RWPE1 (cell line): ENCODE results near the gene MED27.

Experiments
- CTCF ChIA-PET: fragments of 350-600 bp; sonication (Branson Sonifier 250); formaldehyde crosslinking; extraction: SDS; loops from one replicate; lab custom pipeline; 2021; lab: Yijun Ruan, JAX
- POLR2A ChIA-PET: fragments of 400-600 bp; formaldehyde crosslinking; extraction: SDS; loops from one replicate; lab custom pipeline; 2020; ENCODE audit warnings: antibody characterized with exemption; ENCODE audit not compliant: low non-redundant PET; lab: Yijun Ruan, JAX
- DNase-seq: peaks from one replicate; pipeline ENCODE4 v3.0.0; 2012; ENCODE audit warnings: low spot score
- H3K27ac ChIP-seq: fragments of 450-650 bp; 2 replicates; pipeline ENCODE4 v1.5.1; 2017
- CTCF ChIP-seq: fragments of 450-650 bp; conservative IDR thresholded peaks from 2 replicates; pipeline ENCODE4 v1.5.1; 2017; ENCODE audit warnings: low read depth, mild to moderate bottlenecking

Gene MED27

GRCh38 chr9:131892902-131893500 lies 186.7 kb downstream of the MED27 start:
- DNase-seq: no peak
- ChIA-PET POLR2A (no interaction called here), CTCF (no interaction called here)
- no peak for TF ChIP-seq CTCF
- H3K27ac ChIP-seq: no peak overlapping the region

GRCh38 chr9:131892162-131892707 lies 187.4 kb downstream of the MED27 start:
- no peak for TF ChIP-seq CTCF
- POLR2A ChIA-PET: no interaction called here
- H3K27ac ChIP-seq: no peak overlapping the region
- CTCF ChIA-PET: no interaction called here
- DNase-seq: no peak

GRCh38 chr9:131891598-131891997 lies 188.1 kb downstream of the MED27 start:
- TF ChIP-seq CTCF: no peak
- CTCF ChIA-PET: no interaction called here

GRCh38 chr9:131889437-131890251 lies 190.0 kb downstream of the MED27 start:
- DNase-seq: no peak
- H3K27ac ChIP-seq: no peak overlapping the region
- CTCF ChIA-PET: interaction anchor here (1.1 to 1.4 kb wide), 2 partner anchors 21 to 347 kb away, joined by 3 to 4 read pairs; no protein-coding TSS in a partner anchor
- POLR2A ChIA-PET: no interaction called here
- TF ChIP-seq CTCF: no peak

More at GRCh38 chr9:131891598-131891997, 188.1 kb downstream of the MED27 start:
- no peak overlapping the region for H3K27ac ChIP-seq
- POLR2A ChIA-PET: no interaction called here
- no peak for DNase-seq

- ChIA-PET POLR2A (no interaction called here), CTCF (interaction anchor here (0.5 to 1.4 kb wide), 3 partner anchors 20 to 1951 kb away, joined by 3 to 4 read pairs (median 3); no protein-coding TSS in a partner anchor)
- no peak for TF ChIP-seq CTCF
- DNase-seq: no peak
- no peak overlapping the region for H3K27ac ChIP-seq
These were observed 190.7 kb downstream of the MED27 start for GRCh38 chr9:131888923-131889322.

GRCh38 chr9:131887680-131888079 lies 192.0 kb downstream of the MED27 start:
- ChIA-PET CTCF (no interaction called here), POLR2A (no interaction called here)
- TF ChIP-seq CTCF: no peak
- H3K27ac ChIP-seq: no peak overlapping the region
- DNase-seq: no peak
